Coronary artery (tissue), 2 donors: Measurements from ENCODE around the gene SIRT1.
"Not testable (repeated sequence)": the region's sequence is repeated elsewhere in the genome, so short reads cannot be mapped to it uniquely, and the experiment has no call there.

Experiments used
- DNase-seq: peaks from one replicate; pipeline ENCODE4 v3.0.0-alpha.2; 2017; ENCODE audit warnings: low spot score
- H3K27ac ChIP-seq, 2 donors: fragments of 200-600 bp; sonication (generic); one replicate each; pipeline ENCODE4 v1.5.1; 2016 to 2019
- H3K4me3 ChIP-seq: fragments of 200-600 bp; sonication (generic); 2 replicates; pipeline ENCODE4 v1.5.1; 2016; ENCODE audit warnings: mild to moderate bottlenecking, moderate library complexity
- CTCF ChIP-seq: fragments of 200-600 bp; sonication (generic); IDR thresholded peaks from one replicate; pipeline ENCODE4 v1.5.1; 2019; ENCODE audit warnings: antibody characterized with exemption

Gene SIRT1

GRCh38 chr10:67959839-67960476, 75.5 kb downstream of the SIRT1 start:
- no peak overlapping the region for H3K4me3 ChIP-seq
- no peak for DNase-seq
- no peak overlapping the region for H3K27ac ChIP-seq
- TF ChIP-seq CTCF: no peak

- Histone ChIP-seq H3K27ac (no peak overlapping the region), H3K4me3 (no peak overlapping the region)
- no peak for TF ChIP-seq CTCF
- no peak for DNase-seq
Measured at GRCh38 chr10:67965456-67965855, 81.0 kb downstream of the SIRT1 start.

GRCh38 chr10:67966035-67966434, 81.6 kb downstream of the SIRT1 start:
- not testable (repeated sequence) for H3K27ac ChIP-seq, DNase-seq, H3K4me3 ChIP-seq
